Brain pericyte (primary cell): Measurements from ENCODE around the gene HENMT1.

Source experiments
- DNase-seq: peaks from one replicate; pipeline ENCODE4 v3.0.0-alpha.2; 2012; ENCODE audit warnings: low read depth, low spot score

Gene HENMT1

GRCh38 chr1:108628665-108629064, 32.2 kb downstream of the HENMT1 start:
- no peak for DNase-seq

GRCh38 chr1:108627951-108628350, 32.9 kb downstream of the HENMT1 start:
- no peak for DNase-seq

- no peak for DNase-seq
Observed at GRCh38 chr1:108627256-108627655, 33.6 kb downstream of the HENMT1 start.

- no peak for DNase-seq
Observed at GRCh38 chr1:108624069-108624468, 36.8 kb downstream of the HENMT1 start.

GRCh38 chr1:108617724-108618056, 43.2 kb downstream of the HENMT1 start:
- DNase-seq = no peak

GRCh38 chr1:108617008-108617723, 43.7 kb downstream of the HENMT1 start:
- no peak for DNase-seq

- no peak for DNase-seq
Observed at GRCh38 chr1:108615544-108615943, 45.3 kb downstream of the HENMT1 start.

GRCh38 chr1:108612496-108612895, 48.4 kb downstream of the HENMT1 start:
- no peak for DNase-seq

- DNase-seq = no peak
Observed at GRCh38 chr1:108611984-108612383, 48.9 kb downstream of the HENMT1 start.

GRCh38 chr1:108610073-108610472, 50.8 kb downstream of the HENMT1 start:
- DNase-seq = no peak

- DNase-seq = no peak
Observed at GRCh38 chr1:108609483-108610049, 51.3 kb downstream of the HENMT1 start.

- DNase-seq = no peak
Observed at GRCh38 chr1:108606478-108606877, 54.4 kb downstream of the HENMT1 start.

- no peak for DNase-seq
Observed at GRCh38 chr1:108605633-108606032, 55.3 kb downstream of the HENMT1 start.

GRCh38 chr1:108601708-108602410, 59.0 kb downstream of the HENMT1 start:
- DNase-seq = no peak

GRCh38 chr1:108600504-108600903, 60.4 kb downstream of the HENMT1 start:
- no peak for DNase-seq

GRCh38 chr1:108598340-108598739, 62.6 kb downstream of the HENMT1 start:
- no peak for DNase-seq
